WI38 (cell line): Measurements from ENCODE around the gene SNX20.

Source experiments
- H3K4me3 ChIP-seq: 2 replicates; pipeline ENCODE4 v1.5.1; 2011; ENCODE audit warnings: low read depth, mild to moderate bottlenecking, control low read depth, low read length
- CTCF ChIP-seq: IDR thresholded peaks from 2 replicates; pipeline ENCODE4 v1.5.1; 2012; ENCODE audit warnings: low read depth, mild to moderate bottlenecking, control low read depth, low read length

Gene SNX20

GRCh38 chr16:50626868-50627267, 54.2 kb downstream of the SNX20 start:
- H3K4me3 ChIP-seq = no peak overlapping the region
- TF ChIP-seq CTCF = no peak

- no peak for TF ChIP-seq CTCF
- H3K4me3 ChIP-seq = no peak overlapping the region
Observed at GRCh38 chr16:50625374-50625773, 55.7 kb downstream of the SNX20 start.

GRCh38 chr16:50624449-50624970, 56.6 kb downstream of the SNX20 start:
- TF ChIP-seq CTCF = no peak

GRCh38 chr16:50622643-50623369, 58.3 kb downstream of the SNX20 start:
- TF ChIP-seq CTCF = no peak
- H3K4me3 ChIP-seq = no peak overlapping the region

More at GRCh38 chr16:50624449-50624970, 56.6 kb downstream of the SNX20 start:
- no peak overlapping the region for H3K4me3 ChIP-seq

GRCh38 chr16:50622029-50622428, 59.1 kb downstream of the SNX20 start:
- H3K4me3 ChIP-seq = no peak overlapping the region
- no peak for TF ChIP-seq CTCF
